RWPE2 (cell line): ENCODE measurements around the gene MYEOV.

Experiments
- ATAC-seq: fragments of 200-7000 bp; cut with Tn5 transposase; 3 replicates; pipeline ENCODE4 v1.9.1; 2021; ENCODE audit warnings: low read depth
- DNase-seq: peaks from one replicate; pipeline ENCODE4 v3.0.0-alpha.2; 2020; ENCODE audit warnings: low spot score
- H3K27ac ChIP-seq: fragments of 450-650 bp; 2 replicates; pipeline ENCODE4 v1.5.1; 2017; ENCODE audit warnings: mild to moderate bottlenecking; ENCODE audit not compliant: poor library complexity, severe bottlenecking
- H3K27me3 ChIP-seq: fragments of 250-450 bp; sonication (Bioruptor Pico); 2 replicates; pipeline ENCODE4 v1.5.1; 2021; ENCODE audit warnings: mild to moderate bottlenecking, moderate library complexity; ENCODE audit not compliant: insufficient read depth, poor library complexity, severe bottlenecking
- H3K36me3 ChIP-seq: fragments of 250-450 bp; sonication (Bioruptor Pico); 2 replicates; pipeline ENCODE4 v1.5.1; 2020; ENCODE audit warnings: low read depth, mild to moderate bottlenecking, moderate library complexity
- H3K4me1 ChIP-seq: fragments of 250-450 bp; sonication (Bioruptor Pico); 2 replicates; pipeline ENCODE4 v1.5.1; 2021; ENCODE audit warnings: mild to moderate bottlenecking, moderate library complexity; ENCODE audit not compliant: insufficient read depth, poor library complexity, severe bottlenecking
- H3K4me3 ChIP-seq: fragments of 250-450 bp; sonication (Bioruptor Pico); 2 replicates; pipeline ENCODE4 v1.5.1; 2021; ENCODE audit warnings: mild to moderate bottlenecking, moderate library complexity; ENCODE audit not compliant: severe bottlenecking
- H3K9me3 ChIP-seq: fragments of 250-450 bp; sonication (Bioruptor Pico); 2 replicates; pipeline ENCODE4 v1.5.1; 2021; ENCODE audit warnings: mild to moderate bottlenecking, moderate library complexity; ENCODE audit not compliant: severe bottlenecking
- TF ChIP-seq, protein P1 (sequence below): fragments of 450-650 bp; IDR thresholded peaks from one replicate; pipeline ENCODE4 v1.5.1; 2017; ENCODE audit warnings: mild to moderate bottlenecking, moderate library complexity; ENCODE audit not compliant: poor library complexity, severe bottlenecking

The MYEOV gene

DNA sequence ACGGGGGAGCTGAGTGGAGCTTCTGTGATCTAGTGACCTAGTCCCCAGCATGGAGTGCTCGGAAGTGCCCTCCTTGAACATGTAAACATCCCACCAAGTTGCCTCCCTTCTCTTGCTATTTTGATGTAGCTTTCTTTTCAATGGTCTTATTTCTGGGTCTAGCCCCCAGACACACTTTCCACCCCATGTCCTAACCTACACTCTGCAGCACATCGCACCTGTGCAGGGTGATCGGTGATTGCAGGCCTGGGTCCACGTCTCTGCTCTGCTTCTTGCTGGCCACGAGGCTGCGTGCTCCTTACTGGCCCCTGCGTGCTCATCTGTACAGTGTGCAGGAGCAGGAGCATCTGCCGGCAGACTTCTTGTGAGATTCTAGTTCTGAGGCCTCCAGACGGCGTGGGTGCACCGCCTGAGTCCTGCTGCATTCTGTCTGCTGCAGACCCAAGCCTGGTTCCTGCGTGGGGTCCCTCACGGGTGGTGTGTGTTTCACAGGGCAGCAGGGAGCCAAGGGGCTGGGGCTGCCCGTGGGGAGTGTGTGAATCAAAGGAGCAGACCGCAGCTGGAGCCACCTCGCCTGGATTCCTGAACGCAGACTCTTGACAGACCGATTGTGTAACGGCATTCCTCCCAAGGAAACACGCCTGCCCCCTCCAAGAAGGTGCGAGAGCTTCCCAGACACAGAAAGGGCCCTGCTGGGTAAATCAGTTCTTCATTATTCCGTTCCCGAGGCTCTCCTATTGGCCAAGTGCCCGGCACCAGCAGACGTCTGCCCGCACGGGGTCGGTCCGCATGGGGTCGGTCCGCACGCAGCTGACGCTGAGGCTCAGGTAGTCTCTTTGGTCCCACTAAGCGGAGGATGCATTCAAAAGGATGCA lies 44.4 kb upstream of the MYEOV start:
- Histone ChIP-seq H3K4me3 (no peak overlapping the region), H3K36me3 (no peaks in the 10 kb centered on the region), H3K4me1 (no peaks in the 10 kb centered on the region), H3K9me3 (peaks cover 2% of the 10 kb centered on the region), H3K27me3 (no peaks in the 10 kb centered on the region), H3K27ac (no peak overlapping the region)
- DNase-seq (no peak), ATAC-seq (no peak)
- TF ChIP-seq, protein P1, sequence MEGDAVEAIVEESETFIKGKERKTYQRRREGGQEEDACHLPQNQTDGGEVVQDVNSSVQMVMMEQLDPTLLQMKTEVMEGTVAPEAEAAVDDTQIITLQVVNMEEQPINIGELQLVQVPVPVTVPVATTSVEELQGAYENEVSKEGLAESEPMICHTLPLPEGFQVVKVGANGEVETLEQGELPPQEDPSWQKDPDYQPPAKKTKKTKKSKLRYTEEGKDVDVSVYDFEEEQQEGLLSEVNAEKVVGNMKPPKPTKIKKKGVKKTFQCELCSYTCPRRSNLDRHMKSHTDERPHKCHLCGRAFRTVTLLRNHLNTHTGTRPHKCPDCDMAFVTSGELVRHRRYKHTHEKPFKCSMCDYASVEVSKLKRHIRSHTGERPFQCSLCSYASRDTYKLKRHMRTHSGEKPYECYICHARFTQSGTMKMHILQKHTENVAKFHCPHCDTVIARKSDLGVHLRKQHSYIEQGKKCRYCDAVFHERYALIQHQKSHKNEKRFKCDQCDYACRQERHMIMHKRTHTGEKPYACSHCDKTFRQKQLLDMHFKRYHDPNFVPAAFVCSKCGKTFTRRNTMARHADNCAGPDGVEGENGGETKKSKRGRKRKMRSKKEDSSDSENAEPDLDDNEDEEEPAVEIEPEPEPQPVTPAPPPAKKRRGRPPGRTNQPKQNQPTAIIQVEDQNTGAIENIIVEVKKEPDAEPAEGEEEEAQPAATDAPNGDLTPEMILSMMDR, result no peak

DNA sequence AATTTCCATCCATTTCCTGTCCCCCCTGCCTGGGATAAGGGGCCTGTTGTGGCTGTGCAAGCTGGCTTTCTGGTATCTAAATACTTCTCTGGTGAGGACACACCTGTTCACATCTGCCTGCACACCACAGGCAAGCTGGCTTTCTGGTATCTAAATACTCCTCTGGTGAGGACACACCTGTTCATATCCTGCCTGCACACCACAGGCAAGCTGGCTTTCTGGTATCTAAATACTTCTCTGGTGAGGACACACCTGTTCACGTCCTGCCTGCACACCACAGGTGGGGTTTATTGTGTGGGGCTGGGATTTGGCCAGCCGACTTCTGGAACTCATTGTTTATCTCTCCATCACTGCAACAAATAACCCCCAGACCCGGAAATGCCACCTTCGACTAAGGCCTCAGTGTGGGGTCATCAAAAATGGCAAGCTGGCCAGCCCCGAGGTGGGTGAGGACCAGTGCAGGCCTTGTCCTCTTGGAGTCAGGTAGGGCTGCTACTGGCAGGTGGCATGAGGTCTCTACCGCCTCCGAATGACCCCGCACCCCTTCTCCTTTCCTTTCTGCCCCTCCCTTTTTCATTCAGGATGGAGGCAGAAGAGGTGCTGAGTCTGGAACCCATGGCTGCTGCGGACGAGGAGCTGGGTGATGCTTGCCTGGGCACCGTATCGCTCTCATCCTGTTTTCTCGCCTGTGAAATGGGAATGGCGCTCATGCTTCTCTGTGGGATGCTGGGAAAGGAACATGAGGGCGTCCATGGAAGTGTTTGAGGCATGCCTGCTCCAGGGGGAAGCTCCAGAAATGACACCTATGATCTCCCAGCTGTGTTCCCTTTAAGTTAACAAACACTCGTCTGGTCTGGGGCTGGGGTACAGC lies 43.5 kb upstream of the MYEOV start:
- TF ChIP-seq, protein P1, result no peak
- ATAC-seq, result no peak
- no peak overlapping the region for H3K27ac ChIP-seq
- H3K4me1 ChIP-seq, result no peaks in the 10 kb centered on the region
- no peak for DNase-seq
- peaks cover 2% of the 10 kb centered on the region for H3K9me3 ChIP-seq
- no peak overlapping the region for H3K4me3 ChIP-seq
- H3K27me3 ChIP-seq, result no peaks in the 10 kb centered on the region
- H3K36me3 ChIP-seq, result no peaks in the 10 kb centered on the region

DNA sequence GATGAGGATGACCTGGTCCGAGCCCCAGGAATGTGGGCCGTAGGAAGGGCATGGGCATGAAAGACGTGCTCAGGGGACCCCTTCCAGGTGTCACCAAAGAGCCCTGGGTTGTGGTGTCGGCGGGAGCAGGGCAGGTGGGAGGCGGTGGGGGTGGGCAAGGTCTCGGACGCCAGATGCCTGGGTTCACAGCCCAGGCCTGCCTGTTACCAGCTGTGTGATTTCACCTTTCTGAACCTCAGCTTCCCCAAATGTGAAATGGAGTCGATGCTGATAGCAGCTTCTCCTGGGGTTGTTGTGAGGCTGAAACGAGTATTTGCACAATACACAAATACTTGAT lies 42.9 kb upstream of the MYEOV start:
- H3K4me3 ChIP-seq, result no peak overlapping the region
- peaks cover 2% of the 10 kb centered on the region for H3K9me3 ChIP-seq
- no peaks in the 10 kb centered on the region for H3K27me3 ChIP-seq
- ATAC-seq, result no peak
- H3K36me3 ChIP-seq, result no peaks in the 10 kb centered on the region
- TF ChIP-seq, protein P1, result no peak
- no peak for DNase-seq
- no peaks in the 10 kb centered on the region for H3K4me1 ChIP-seq
- no peak overlapping the region for H3K27ac ChIP-seq

DNA sequence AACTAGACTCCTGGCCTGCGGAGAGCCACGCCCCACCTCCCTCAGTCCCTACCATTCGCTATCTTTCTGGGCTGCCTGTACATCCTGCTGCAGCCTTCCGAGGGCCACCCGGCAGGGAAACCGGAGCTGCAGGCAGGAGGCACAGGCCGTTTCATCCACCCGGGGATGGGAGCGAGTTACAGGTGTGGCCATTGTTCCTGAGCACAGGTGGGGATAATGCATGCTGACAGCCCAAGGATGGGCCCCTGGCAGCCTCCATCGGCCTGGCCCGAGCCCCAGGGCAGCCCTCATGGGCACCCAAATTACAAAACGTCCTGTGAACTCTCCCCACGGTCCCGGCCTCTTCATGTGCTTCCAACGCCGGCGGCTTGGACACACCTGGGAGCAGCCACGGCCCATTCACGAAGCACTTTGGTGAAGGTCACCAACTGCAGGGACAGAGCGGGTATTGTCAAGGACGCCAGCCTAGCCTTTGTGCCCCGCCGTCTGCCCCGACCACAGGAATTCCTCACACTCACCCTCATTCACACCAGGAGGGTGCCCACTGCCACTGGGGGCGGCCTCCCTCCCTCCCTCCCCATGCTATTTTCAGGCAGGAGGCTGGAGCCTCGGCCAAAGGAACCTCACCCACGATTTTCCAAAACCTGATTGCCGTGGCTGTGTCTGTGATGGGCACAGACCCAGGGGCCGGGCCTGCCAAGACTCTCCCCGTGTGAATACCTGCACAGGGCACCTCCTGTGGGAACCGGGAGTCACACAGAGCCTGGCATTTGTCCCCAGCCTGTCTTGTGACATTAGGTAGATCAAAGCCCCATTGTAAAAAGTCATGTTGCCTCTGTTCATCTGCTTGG lies 42.1 kb upstream of the MYEOV start:
- peaks cover 2% of the 10 kb centered on the region for H3K9me3 ChIP-seq
- ATAC-seq, result no peak
- H3K36me3 ChIP-seq, result no peaks in the 10 kb centered on the region
- H3K27ac ChIP-seq, result no peak overlapping the region
- H3K4me3 ChIP-seq, result no peak overlapping the region
- H3K4me1 ChIP-seq, result no peaks in the 10 kb centered on the region
- TF ChIP-seq, protein P1, result no peak
- H3K27me3 ChIP-seq, result no peaks in the 10 kb centered on the region
- DNase-seq, result no peak
